ENCODE data around the gene MAD1L1.

Gene MAD1L1

DNA sequence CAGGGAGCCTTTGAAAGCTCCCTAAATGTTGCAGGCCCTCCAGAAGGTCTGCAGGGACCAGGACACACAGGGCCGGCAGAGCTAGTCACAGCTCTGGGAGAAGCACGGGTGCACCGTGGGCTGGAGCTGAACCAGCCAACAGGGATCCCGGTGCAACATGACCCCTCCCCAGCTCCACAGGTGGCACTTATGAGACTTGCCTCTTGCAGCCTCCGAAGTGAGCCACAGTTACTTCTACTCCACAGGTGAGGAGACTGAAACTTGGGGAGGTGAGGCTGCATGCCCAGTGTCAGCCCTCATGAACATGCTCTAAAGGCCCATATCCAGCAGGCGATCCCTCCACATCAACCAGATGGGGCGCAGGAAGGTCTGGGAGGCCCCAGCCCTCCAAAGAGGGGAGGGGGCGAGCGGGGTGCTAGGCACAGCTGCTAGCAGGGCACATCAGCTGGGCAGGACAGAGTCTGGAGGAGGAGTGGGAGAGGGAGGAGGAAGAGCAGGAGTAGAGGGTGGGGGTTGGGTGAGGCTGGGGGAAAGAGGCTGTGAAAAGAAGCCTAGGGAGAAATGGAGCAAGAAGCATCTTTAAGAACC is 338.3 kb downstream of the MAD1L1 start:
- DNase-seq, result no peak
- H3K14ac ChIP-seq (ENCODE audit: low read length in 2 of 2), result no peak overlapping the region
- 92% methylated on average over 8 of the region's 9 CpGs for WGBS
- no peaks in the 10 kb centered on the region for H3K9me3 ChIP-seq (ENCODE audit: control insufficient read depth, low read length)
- no peak overlapping the region for H2BK120ac ChIP-seq (ENCODE audit: low read depth, low read length)
- no peaks in the 10 kb centered on the region for H3K79me1 ChIP-seq (replicated peaks; ENCODE audit: low read length, poor library complexity, severe bottlenecking)
- no peak overlapping the region for H2AFZ ChIP-seq (ENCODE audit: low read depth, low read length)
- no peak overlapping the region for H3K9ac ChIP-seq (ENCODE audit: low read length)
- H2BK5ac ChIP-seq (ENCODE audit: low read depth, low read length, poor library complexity, severe bottlenecking), result no peak overlapping the region
- H4K91ac ChIP-seq (ENCODE audit: low read length), result no peak overlapping the region
- no peak overlapping the region for H2BK12ac ChIP-seq (ENCODE audit: low read length in 2 of 2)
- no peak overlapping the region for H3K4me3 ChIP-seq (ENCODE audit: insufficient read depth in 1 of 2, low read depth in 1 of 2, low read length in 2 of 2)
- H3K27ac ChIP-seq (ENCODE audit: low read length, poor library complexity, severe bottlenecking), result no peak overlapping the region
- H2BK15ac ChIP-seq (ENCODE audit: low read depth, poor library complexity, severe bottlenecking), result no peak overlapping the region
- H3K4me2 ChIP-seq (ENCODE audit: low read length, poor library complexity, severe bottlenecking), result no peak overlapping the region
- H2AK5ac ChIP-seq (ENCODE audit: low read length, severe bottlenecking), result no peak overlapping the region
- H4K8ac ChIP-seq (ENCODE audit: low read length), result no peak overlapping the region
- no peak overlapping the region for H3K18ac ChIP-seq (ENCODE audit: low read depth in 1 of 2, low read length in 2 of 2)
- peaks cover 6% of the 10 kb centered on the region for H3K4me1 ChIP-seq (ENCODE audit: control insufficient read depth, insufficient read depth, low read depth, low read length)
- H3K4ac ChIP-seq (ENCODE audit: low read depth in 1 of 2, low read length in 2 of 2), result no peak overlapping the region
- no peaks in the 10 kb centered on the region for H3K27me3 ChIP-seq (ENCODE audit: control insufficient read depth in 1 of 2, insufficient read depth in 1 of 2, low read length in 2 of 2)
- H3K36me3 ChIP-seq (ENCODE audit: control insufficient read depth in 1 of 2, insufficient read depth in 2 of 2, low read depth in 1 of 2, low read length in 2 of 2), result peaks cover 16 to 47% of the 10 kb centered on the region in 2 experiments
- no peak overlapping the region for H3K23ac ChIP-seq (ENCODE audit: low read length in 2 of 2)

DNA sequence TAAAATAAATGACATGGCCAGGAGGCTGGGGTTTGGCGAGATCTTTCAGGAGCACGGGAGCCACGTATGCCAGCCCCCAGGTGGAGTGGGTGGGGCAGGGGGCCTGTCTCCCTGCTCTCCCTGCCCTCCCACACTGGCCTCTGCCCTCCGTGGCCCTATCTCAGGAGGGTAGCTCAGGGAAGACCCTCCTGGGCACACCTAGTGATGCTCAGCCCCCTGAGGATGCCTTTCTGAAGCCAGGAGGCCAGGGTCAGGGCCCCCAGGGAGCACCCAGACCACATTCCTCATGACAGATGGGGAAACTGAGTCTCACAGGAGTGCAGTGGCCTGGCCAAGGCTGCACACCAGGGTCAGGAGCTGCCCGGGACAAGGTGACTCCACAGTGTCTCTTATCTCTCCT is 339.3 kb downstream of the MAD1L1 start:
- no peak overlapping the region for H2BK15ac ChIP-seq (ENCODE audit: low read depth, poor library complexity, severe bottlenecking)
- no peaks in the 10 kb centered on the region for H3K9me3 ChIP-seq (ENCODE audit: control insufficient read depth, low read length)
- no peak overlapping the region for H3K4ac ChIP-seq (ENCODE audit: low read depth in 1 of 2, low read length in 2 of 2)
- no peak overlapping the region for H3K9ac ChIP-seq (ENCODE audit: low read length)
- no peak overlapping the region for H3K27ac ChIP-seq (ENCODE audit: low read length, poor library complexity, severe bottlenecking)
- H4K8ac ChIP-seq (ENCODE audit: low read length), result no peak overlapping the region
- H2BK120ac ChIP-seq (ENCODE audit: low read depth, low read length), result no peak overlapping the region
- no peak overlapping the region for H2AK5ac ChIP-seq (ENCODE audit: low read length, severe bottlenecking)
- no peak overlapping the region for H3K18ac ChIP-seq (ENCODE audit: low read depth in 1 of 2, low read length in 2 of 2)
- no peak for DNase-seq
- no peaks in the 10 kb centered on the region for H3K79me1 ChIP-seq (replicated peaks; ENCODE audit: low read length, poor library complexity, severe bottlenecking)
- H3K4me3 ChIP-seq (ENCODE audit: insufficient read depth in 1 of 2, low read depth in 1 of 2, low read length in 2 of 2), result no peak overlapping the region
- peaks cover 11% of the 10 kb centered on the region for H3K4me1 ChIP-seq (ENCODE audit: control insufficient read depth, insufficient read depth, low read depth, low read length)
- WGBS, result 89% methylated on average over 5 of the region's 5 CpGs
- H2BK5ac ChIP-seq (ENCODE audit: low read depth, low read length, poor library complexity, severe bottlenecking), result no peak overlapping the region
- no peaks in the 10 kb centered on the region for H3K27me3 ChIP-seq (ENCODE audit: control insufficient read depth in 1 of 2, insufficient read depth in 1 of 2, low read length in 2 of 2)
- H2BK12ac ChIP-seq (ENCODE audit: low read length in 2 of 2), result no peak overlapping the region
- no peak overlapping the region for H3K14ac ChIP-seq (ENCODE audit: low read length in 2 of 2)
- no peak overlapping the region for H3K23ac ChIP-seq (ENCODE audit: low read length in 2 of 2)
- H4K91ac ChIP-seq (ENCODE audit: low read length), result no peak overlapping the region
- H2AFZ ChIP-seq (ENCODE audit: low read depth, low read length), result no peak overlapping the region
- H3K4me2 ChIP-seq (ENCODE audit: low read length, poor library complexity, severe bottlenecking), result no peak overlapping the region
- H3K36me3 ChIP-seq (ENCODE audit: control insufficient read depth in 1 of 2, insufficient read depth in 2 of 2, low read depth in 1 of 2, low read length in 2 of 2), result peaks cover 20 to 50% of the 10 kb centered on the region in 2 experiments

DNA sequence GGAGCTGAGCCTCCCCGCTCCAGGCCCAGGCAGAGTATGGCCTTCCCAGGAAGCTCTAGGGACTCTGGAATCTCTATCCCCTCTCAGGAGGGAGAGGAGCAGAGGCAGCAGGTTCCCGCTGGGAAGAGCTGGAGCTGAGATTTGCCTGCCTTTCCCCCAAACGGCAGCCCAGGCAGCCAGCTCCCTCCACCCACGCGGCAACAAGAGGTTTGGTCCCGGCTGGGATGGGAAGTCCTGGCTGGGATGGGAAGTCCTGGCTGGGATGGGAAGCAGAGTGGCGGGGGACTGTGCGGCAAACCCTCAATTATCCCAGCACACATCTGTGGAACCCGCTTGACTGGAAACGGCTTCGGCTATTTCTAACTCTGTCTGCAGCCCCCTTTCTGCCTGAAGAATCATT is 339.7 kb downstream of the MAD1L1 start:
- Histone ChIP-seq H2AK5ac (ENCODE audit: low read length, severe bottlenecking) (no peak overlapping the region), H3K9ac (ENCODE audit: low read length) (no peak overlapping the region), H3K4me1 (ENCODE audit: control insufficient read depth, insufficient read depth, low read depth, low read length) (peaks cover 13% of the 10 kb centered on the region), H3K4me3 (ENCODE audit: insufficient read depth in 1 of 2, low read depth in 1 of 2, low read length in 2 of 2) (no peak overlapping the region), H2AFZ (ENCODE audit: low read depth, low read length) (no peak overlapping the region), H2BK120ac (ENCODE audit: low read depth, low read length) (no peak overlapping the region), H4K91ac (ENCODE audit: low read length) (no peak overlapping the region), H3K23ac (ENCODE audit: low read length in 2 of 2) (no peak overlapping the region), H3K27me3 (ENCODE audit: control insufficient read depth in 1 of 2, insufficient read depth in 1 of 2, low read length in 2 of 2) (no peaks in the 10 kb centered on the region), H4K8ac (ENCODE audit: low read length) (no peak overlapping the region), H2BK12ac (ENCODE audit: low read length in 2 of 2) (no peak overlapping the region), H3K9me3 (ENCODE audit: control insufficient read depth, low read length) (no peaks in the 10 kb centered on the region), H2BK15ac (ENCODE audit: low read depth, poor library complexity, severe bottlenecking) (no peak overlapping the region), H2BK5ac (ENCODE audit: low read depth, low read length, poor library complexity, severe bottlenecking) (no peak overlapping the region), H3K14ac (ENCODE audit: low read length in 2 of 2) (no peak overlapping the region), H3K79me1 (replicated peaks; ENCODE audit: low read length, poor library complexity, severe bottlenecking) (no peaks in the 10 kb centered on the region), H3K27ac (ENCODE audit: low read length, poor library complexity, severe bottlenecking) (no peak overlapping the region), H3K18ac (ENCODE audit: low read depth in 1 of 2, low read length in 2 of 2) (no peak overlapping the region), H3K4me2 (ENCODE audit: low read length, poor library complexity, severe bottlenecking) (no peak overlapping the region), H3K36me3 (ENCODE audit: control insufficient read depth in 1 of 2, insufficient read depth in 2 of 2, low read depth in 1 of 2, low read length in 2 of 2) (peaks cover 24 to 53% of the 10 kb centered on the region in 2 experiments), H3K4ac (ENCODE audit: low read depth in 1 of 2, low read length in 2 of 2) (no peak overlapping the region)
- WGBS, result 66% methylated on average over 8 of the region's 11 CpGs
- DNase-seq, result no peak

DNA sequence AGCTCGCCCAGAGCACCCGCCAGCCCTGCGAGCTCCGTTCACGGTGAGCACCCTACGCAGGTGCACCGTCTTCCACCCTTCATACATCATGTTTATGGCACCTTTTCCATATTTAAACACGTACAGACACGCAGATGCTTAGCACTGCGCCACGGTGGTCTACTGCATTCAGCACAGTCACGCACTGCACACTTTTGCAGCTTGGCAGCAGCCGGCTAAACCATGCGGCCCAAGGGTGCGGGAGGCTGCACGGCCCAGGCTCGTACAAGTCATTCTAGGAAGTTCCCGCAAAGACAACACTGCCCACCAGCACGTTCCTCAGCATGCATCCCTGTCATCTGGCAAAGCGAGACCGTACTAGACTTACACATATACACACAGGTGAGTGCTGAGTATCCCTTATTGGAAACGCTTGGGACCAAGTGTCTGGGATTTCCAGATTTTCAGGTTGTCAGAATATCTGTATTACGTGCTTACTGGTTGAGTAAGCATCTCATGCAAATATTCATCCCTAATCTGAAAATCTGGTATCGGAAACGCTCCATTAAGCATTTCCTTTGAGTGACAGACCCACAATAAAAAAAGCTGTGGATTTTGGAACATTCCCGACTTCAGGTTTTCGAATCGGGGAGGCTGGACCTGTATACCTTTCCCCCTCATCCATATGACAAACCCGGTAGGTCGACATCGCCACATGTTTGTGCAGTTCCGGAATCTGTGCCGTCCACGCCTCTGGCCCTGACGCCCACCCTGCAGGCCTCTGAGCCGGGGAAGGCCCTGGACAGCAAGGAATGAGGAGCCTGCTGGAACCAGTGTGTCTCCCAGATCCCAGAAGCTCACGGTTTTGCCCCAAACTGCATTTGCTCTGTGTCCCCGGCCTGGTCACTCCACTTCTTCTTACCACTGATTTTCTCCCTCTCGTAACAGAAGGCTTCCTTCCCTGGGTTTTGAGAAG is 340.5 kb downstream of the MAD1L1 start:
- Histone ChIP-seq H2BK12ac (ENCODE audit: low read length in 2 of 2) (no peak overlapping the region), H3K4me3 (ENCODE audit: insufficient read depth in 1 of 2, low read depth in 1 of 2, low read length in 2 of 2) (no peak overlapping the region), H3K9ac (ENCODE audit: low read length) (no peak overlapping the region), H3K36me3 (ENCODE audit: control insufficient read depth in 1 of 2, insufficient read depth in 2 of 2, low read depth in 1 of 2, low read length in 2 of 2) (peaks cover 24 to 53% of the 10 kb centered on the region in 2 experiments), H3K4me2 (ENCODE audit: low read length, poor library complexity, severe bottlenecking) (no peak overlapping the region), H2BK15ac (ENCODE audit: low read depth, poor library complexity, severe bottlenecking) (no peak overlapping the region), H2BK120ac (ENCODE audit: low read depth, low read length) (no peak overlapping the region), H3K79me1 (replicated peaks; ENCODE audit: low read length, poor library complexity, severe bottlenecking) (no peaks in the 10 kb centered on the region), H2AK5ac (ENCODE audit: low read length, severe bottlenecking) (no peak overlapping the region), H3K27ac (ENCODE audit: low read length, poor library complexity, severe bottlenecking) (no peak overlapping the region), H3K18ac (ENCODE audit: low read depth in 1 of 2, low read length in 2 of 2) (no peak overlapping the region), H4K8ac (ENCODE audit: low read length) (no peak overlapping the region), H3K14ac (ENCODE audit: low read length in 2 of 2) (no peak overlapping the region), H3K23ac (ENCODE audit: low read length in 2 of 2) (no peak overlapping the region), H3K4ac (ENCODE audit: low read depth in 1 of 2, low read length in 2 of 2) (no peak overlapping the region), H2AFZ (ENCODE audit: low read depth, low read length) (no peak overlapping the region), H3K27me3 (ENCODE audit: control insufficient read depth in 1 of 2, insufficient read depth in 1 of 2, low read length in 2 of 2) (no peaks in the 10 kb centered on the region), H3K4me1 (ENCODE audit: control insufficient read depth, insufficient read depth, low read depth, low read length) (peaks cover 16% of the 10 kb centered on the region), H3K9me3 (ENCODE audit: control insufficient read depth, low read length) (no peaks in the 10 kb centered on the region), H4K91ac (ENCODE audit: low read length) (no peak overlapping the region), H2BK5ac (ENCODE audit: low read depth, low read length, poor library complexity, severe bottlenecking) (no peak overlapping the region)
- DNase-seq, result no peak
- 98% methylated on average over 37 of the region's 39 CpGs for WGBS

Measured in mesenchymal stem cell (in vitro differentiated cells and primary cell).